Memory B cell (primary cell): ENCODE measurements around the gene KBTBD13.

Experiments
- ATAC-seq: fragments of 150-1000 bp; cut with Tn5 transposase; 2 replicates; pipeline ENCODE4 v1.10.0; 2021; ENCODE audit warnings: low read depth, mild to moderate bottlenecking, moderate library complexity
- DNase-seq, 2 donors: peaks; one replicate each; pipeline ENCODE4 v3.0.0; 2022; ENCODE audit warnings: low spot score in 2 of 2
- H3K27ac Mint-ChIP-seq: one replicate; pipeline ENCODE4 v1.8.0; 2022; ENCODE audit warnings: mild to moderate bottlenecking, moderate library complexity, mixed read lengths
- H3K27me3 Mint-ChIP-seq: one replicate; pipeline ENCODE4 v1.8.0; 2022; ENCODE audit warnings: mixed read lengths
- H3K36me3 Mint-ChIP-seq: one replicate; pipeline ENCODE4 v1.8.0; 2022; ENCODE audit warnings: mild to moderate bottlenecking, mixed read lengths
- H3K4me1 Mint-ChIP-seq: one replicate; pipeline ENCODE4 v1.8.0; 2022; ENCODE audit warnings: mixed read lengths
- H3K4me3 Mint-ChIP-seq: one replicate; pipeline ENCODE4 v1.8.0; 2022; ENCODE audit warnings: mild to moderate bottlenecking, moderate library complexity, mixed read lengths
- H3K9me3 Mint-ChIP-seq: one replicate; pipeline ENCODE4 v1.8.0; 2022; ENCODE audit warnings: mixed read lengths

KBTBD13 gene

DNA sequence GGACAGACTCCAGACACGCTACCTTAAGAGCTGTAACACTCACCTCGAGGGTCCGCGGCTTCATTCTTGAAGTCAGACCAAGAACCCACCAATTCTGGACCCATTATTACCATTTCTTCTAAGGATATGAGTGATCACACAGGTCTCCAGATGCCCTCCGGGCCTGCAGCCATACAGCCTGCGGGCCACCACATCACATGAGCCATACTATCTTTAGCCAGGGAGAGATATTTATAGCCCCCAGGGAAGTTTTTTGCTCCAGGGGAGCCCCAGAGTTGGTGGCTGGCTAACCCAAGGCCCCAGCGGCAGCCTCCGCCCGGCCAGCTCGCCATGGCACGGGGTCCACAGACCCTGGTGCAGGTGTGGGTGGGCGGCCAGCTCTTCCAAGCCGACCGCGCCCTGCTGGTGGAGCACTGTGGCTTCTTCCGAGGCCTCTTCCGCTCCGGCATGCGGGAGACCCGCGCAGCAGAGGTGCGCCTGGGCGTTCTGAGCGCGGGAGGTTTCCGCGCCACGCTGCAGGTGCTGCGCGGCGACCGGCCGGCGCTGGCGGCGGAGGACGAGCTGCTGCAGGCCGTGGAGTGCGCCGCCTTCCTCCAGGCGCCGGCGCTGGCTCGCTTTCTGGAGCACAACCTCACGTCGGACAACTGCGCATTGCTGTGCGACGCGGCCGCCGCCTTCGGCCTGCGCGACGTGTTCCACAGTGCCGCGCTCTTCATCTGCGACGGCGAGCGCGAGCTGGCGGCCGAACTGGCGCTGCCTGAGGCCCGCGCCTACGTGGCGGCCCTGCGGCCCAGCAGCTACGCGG is at the start of gene KBTBD13:
Gene KBTBD13, plus strand, starts transcription at position 261 of the 805 bp plus-strand sequence. Its CDS starts 70 bp downstream, at position 331.
- Mint-ChIP-seq H3K36me3 (no peaks in the 10 kb centered on the region), H3K9me3 (no peaks in the 10 kb centered on the region), H3K27ac (no peak within 1 kb of the TSS), H3K4me3 (no peak within 1 kb of the TSS), H3K4me1 (peaks cover 6% of the 10 kb centered on the region), H3K27me3 (peaks cover 17% of the 10 kb centered on the region)
- DNase-seq (no peak), ATAC-seq (no peak)

DNA sequence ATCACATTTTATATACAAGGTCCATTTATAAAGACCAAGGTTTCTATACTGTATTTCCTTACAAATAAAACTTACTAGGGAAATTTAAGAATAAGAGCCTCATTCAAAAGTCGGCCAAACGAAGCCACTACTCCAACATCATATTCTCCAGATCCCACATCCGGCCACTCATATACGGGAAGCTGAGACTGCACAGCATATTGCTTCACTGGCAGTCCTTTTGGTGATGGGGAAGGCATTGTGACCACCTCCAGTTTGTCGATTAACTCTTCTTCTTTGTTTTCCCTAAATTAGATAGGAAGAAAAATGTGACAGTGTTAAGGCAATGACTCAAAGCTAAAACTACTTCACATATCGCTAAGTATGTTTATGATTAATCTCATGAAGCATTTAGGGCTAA is 49.8 kb upstream of the KBTBD13 start:
- Mint-ChIP-seq H3K4me3 (no peak overlapping the region), H3K4me1 (peaks cover 19% of the 10 kb centered on the region), H3K27ac (no peak overlapping the region), H3K36me3 (peaks cover 13% of the 10 kb centered on the region), H3K27me3 (no peaks in the 10 kb centered on the region), H3K9me3 (no peaks in the 10 kb centered on the region)
- ATAC-seq (no peak), DNase-seq (no peak)

DNA sequence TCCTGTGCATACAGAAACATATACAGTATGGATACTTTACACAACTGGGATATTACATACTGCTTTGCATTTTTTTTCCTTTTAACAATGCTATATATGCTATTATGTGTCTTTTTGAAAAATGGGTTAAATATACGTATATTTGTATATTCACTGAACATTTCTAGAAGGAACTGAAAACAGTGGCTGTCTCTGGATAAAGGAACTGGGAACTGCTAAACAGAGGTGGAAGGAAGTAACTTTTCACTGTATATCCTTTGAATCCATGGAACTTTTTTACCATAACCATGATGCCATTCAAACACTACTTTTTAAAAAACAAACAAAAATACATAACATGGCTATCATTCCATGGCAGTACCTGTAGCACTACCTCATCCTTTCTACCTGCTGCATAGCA is 49.0 kb upstream of the KBTBD13 start:
- H3K4me3 Mint-ChIP-seq, result peak overlapping the region; percentile 88
- ATAC-seq, result no peak
- peaks cover 2% of the 10 kb centered on the region for H3K27me3 Mint-ChIP-seq
- H3K27ac Mint-ChIP-seq, result no peak overlapping the region
- DNase-seq, result no peak
- H3K36me3 Mint-ChIP-seq, result peaks cover 13% of the 10 kb centered on the region
- no peaks in the 10 kb centered on the region for H3K9me3 Mint-ChIP-seq
- H3K4me1 Mint-ChIP-seq, result peaks cover 21% of the 10 kb centered on the region

DNA sequence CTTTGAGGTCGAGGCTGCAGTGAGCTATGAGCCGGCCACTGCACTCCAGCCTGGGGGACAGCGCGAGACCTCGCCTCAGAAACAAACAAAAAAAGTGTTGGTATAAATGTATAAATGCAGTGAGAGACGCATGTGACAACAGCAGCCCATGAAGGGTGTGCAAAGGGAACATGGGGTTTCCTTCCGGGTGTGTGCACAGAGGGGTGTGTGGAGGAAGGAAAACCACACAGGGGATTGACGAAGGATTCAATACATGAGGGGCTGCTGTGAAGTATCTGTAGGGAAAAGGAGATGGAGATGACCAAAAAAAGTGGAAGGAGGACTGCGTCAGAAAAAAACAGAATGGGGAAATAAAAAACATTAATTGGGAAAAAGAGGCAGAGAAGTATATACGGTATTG is 48.2 kb upstream of the KBTBD13 start:
- peaks cover 25% of the 10 kb centered on the region for H3K4me1 Mint-ChIP-seq
- ATAC-seq (no peak), DNase-seq (no peak)
- peak overlapping the region; percentile 88 for H3K4me3 Mint-ChIP-seq
- H3K36me3 Mint-ChIP-seq, result peaks cover 11% of the 10 kb centered on the region
- no peaks in the 10 kb centered on the region for H3K9me3 Mint-ChIP-seq
- peaks cover 2% of the 10 kb centered on the region for H3K27me3 Mint-ChIP-seq
- H3K27ac Mint-ChIP-seq, result peak overlapping the region; percentile 45

DNA sequence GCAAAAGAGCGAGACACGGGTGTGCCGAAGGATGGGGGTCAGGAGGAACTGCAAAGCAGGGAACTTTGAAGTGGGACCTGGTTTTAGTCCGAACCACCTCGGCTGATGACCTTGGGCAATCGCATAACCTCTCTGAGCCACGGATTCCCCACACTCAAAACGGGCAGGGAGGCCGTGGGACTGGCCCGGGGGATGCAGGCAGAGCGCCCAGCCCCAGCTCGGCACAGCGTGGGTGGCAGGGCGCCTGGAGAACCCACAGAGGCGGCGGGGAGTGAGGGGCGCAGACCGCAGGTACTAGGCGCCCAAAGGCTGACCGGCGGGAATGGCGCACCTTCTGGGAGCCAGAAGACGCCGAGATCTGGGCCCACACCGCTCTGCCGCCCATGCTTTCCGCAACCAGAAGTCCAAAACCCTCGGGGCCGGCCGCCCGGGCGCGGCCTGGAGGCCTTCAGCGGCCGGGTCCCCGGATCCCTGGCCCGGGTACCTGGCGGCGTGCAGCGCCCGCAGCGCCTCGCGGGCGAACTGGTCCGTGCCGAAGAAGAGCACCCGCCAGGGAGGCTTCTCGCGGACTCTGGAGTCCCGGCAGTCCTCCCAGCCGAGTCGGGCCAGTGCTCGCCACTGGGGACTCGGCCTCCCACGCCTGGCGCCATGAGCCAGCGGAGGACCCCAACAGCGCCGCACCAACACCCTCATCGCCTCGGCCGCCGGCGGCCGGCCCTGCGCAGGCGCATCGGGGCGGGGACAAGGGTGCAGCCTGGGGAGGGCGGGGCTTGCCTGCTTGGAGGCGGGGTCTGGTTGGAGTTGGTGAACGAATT is 47.4 kb upstream of the KBTBD13 start, which contains the start of gene MTFMT:
Gene MTFMT, minus strand, starts transcription at position 719 of the 815 bp plus-strand sequence. Its CDS starts 26 bp downstream, at position 693.
- H3K36me3 Mint-ChIP-seq, result peaks cover 10% of the 10 kb centered on the region
- H3K4me3 Mint-ChIP-seq, result peak within 1 kb of the TSS; percentile 88

DNA sequence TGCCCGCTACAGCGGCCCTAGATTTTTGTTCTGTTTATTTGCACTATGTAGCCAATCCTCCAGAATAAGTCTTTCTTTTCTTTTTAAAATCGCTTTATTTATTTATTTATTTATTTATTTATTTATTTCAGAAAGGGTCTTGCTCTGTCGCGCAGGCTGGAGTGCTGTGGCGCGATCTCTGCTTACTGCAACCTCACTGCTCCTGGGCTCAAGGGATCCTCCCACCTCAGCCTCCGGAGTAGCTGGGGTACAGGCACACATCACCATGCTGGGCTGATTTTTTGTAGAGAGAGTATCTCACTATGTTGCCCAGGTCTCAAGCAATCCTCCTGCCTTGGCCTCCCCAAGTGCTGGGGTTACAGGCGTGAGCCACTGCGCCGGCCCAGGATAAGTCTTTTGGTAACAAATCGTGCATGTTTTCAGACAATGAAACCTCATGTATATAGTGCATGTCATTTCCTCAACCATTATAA is 46.8 kb upstream of the KBTBD13 start:
- Mint-ChIP-seq H3K36me3 (peaks cover 6% of the 10 kb centered on the region), H3K9me3 (no peaks in the 10 kb centered on the region), H3K27me3 (peaks cover 2% of the 10 kb centered on the region), H3K4me1 (peaks cover 25% of the 10 kb centered on the region), H3K27ac (no peak overlapping the region), H3K4me3 (peak overlapping the region; percentile 88)
- ATAC-seq, result no peak
- no peak for DNase-seq

More for the DNA sequence above, 47.4 kb upstream of the KBTBD13 start, which contains the start of gene MTFMT:
- ATAC-seq (peak; percentile 88), DNase-seq (peak; percentile 92 to 93)
- peaks cover 2% of the 10 kb centered on the region for H3K27me3 Mint-ChIP-seq
- H3K9me3 Mint-ChIP-seq, result no peaks in the 10 kb centered on the region
- H3K27ac Mint-ChIP-seq, result peak within 1 kb of the TSS; percentile 45
- peaks cover 29% of the 10 kb centered on the region for H3K4me1 Mint-ChIP-seq

DNA sequence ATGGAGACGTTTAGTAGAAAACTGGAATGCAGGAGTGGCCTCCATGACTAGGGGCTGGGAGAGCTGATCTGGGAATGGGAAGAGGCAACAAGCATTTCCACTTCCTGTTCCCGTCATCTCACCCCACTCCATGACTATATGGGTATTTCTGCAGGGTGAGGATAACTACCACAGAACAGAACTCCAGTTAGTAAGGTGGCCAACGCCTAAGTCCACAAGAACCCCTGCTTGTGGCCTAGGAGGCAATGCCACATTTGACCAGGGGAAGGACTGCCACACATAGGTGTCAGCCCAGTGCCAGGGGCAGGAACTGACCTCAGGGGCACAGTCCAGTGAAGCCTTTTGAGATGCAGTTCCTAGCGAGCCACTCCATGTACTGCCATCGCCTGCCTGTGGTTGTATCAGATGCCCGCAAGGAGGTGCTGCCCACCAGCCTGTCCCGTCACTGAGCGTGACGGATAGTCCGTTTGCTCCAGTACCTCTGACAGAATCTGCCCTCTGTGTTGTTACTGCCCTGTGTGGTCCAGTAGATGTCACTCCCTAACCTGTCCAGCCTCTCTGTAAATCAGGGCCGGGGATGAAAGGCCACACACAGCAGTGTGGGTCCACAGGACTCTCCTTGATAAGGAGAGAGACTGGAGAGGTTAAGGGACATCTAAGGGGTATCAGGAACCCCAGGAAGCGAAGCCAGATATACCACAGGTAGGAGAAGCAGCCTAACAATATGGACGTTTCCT is 43.6 kb upstream of the KBTBD13 start:
- Mint-ChIP-seq H3K4me3 (peak overlapping the region; percentile 52), H3K9me3 (no peaks in the 10 kb centered on the region), H3K27me3 (peaks cover 3% of the 10 kb centered on the region), H3K27ac (no peak overlapping the region), H3K36me3 (no peaks in the 10 kb centered on the region), H3K4me1 (peaks cover 14% of the 10 kb centered on the region)
- DNase-seq (peak; percentile 35 to 45), ATAC-seq (peak; percentile 58)

DNA sequence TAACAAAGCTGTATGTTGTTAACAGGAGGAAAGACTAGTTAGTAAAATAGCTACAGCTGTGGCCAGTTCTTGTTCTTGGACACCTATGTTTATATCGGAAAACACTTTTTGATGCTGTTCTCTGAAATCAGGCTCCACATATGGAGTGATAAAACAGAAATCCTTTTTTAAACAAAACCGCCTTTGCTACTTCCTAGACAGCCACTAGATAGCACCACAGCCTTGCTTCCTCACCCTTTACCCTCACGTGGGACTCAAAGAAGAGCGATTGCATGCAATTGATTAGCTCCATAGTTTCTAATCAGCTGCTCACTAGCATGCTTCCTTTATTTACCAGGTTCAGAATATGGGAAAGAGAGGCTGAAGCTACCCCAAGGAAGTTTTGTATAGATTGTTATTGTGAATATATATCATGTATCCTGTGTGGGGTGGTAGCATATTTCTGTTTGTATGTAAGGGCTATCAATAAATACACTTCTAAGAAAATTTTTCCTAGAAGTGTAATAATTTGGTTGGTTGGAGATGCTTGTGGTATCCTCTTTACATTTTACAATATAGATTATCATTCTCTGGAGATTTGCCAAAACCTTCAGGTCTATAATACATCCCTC is 42.8 kb upstream of the KBTBD13 start:
- no peak overlapping the region for H3K4me3 Mint-ChIP-seq
- ATAC-seq (peak; percentile 46), DNase-seq (peak in 1 of 2 donors; percentile 33)
- no peaks in the 10 kb centered on the region for H3K36me3 Mint-ChIP-seq
- peaks cover 9% of the 10 kb centered on the region for H3K4me1 Mint-ChIP-seq
- H3K27ac Mint-ChIP-seq, result no peak overlapping the region
- H3K27me3 Mint-ChIP-seq, result peaks cover 3% of the 10 kb centered on the region
- H3K9me3 Mint-ChIP-seq, result no peaks in the 10 kb centered on the region

DNA sequence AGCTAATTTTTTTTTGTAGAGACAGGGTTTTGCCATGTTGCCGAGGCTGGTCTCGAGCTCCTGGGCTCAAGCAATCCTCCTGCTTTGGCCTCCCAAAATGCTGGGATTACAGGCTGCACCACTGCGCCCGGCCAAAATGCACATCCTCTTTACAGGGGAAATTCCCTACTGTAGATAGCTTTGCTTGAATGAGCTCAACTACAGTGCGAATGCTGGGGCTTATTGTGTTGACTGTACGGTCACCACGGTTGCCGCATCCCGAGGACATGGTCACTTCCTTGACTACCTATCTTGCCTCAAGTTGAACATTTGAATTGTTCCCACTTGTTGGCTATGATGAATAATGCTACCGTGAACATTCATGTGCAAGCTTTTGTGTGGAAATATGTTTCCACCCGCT is 41.8 kb upstream of the KBTBD13 start:
- Mint-ChIP-seq H3K36me3 (no peaks in the 10 kb centered on the region), H3K27me3 (peaks cover 3% of the 10 kb centered on the region), H3K9me3 (no peaks in the 10 kb centered on the region), H3K27ac (no peak overlapping the region), H3K4me3 (no peak overlapping the region), H3K4me1 (peaks cover 9% of the 10 kb centered on the region)
- ATAC-seq (peak; percentile 24), DNase-seq (no peak)

DNA sequence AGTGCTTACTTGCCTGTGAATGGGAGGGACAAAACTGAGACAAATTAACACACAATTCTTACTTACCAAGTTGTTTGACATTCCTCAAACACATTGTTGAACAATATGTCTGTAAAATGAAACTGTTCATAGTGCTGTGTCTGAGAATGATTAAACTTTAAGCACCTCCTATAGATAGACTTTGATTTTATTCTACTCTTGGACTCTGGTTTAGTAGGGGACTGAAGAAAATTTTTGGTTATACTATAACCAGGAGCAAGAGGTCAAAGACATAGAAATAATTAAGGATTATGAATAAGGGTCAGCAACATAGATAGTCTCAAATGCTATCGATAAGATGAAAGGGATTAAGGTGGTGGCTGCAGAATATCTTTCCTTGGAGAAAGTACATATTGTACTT is 39.2 kb upstream of the KBTBD13 start:
- ATAC-seq, result no peak
- H3K27ac Mint-ChIP-seq, result no peak overlapping the region
- H3K36me3 Mint-ChIP-seq, result no peaks in the 10 kb centered on the region
- DNase-seq, result no peak
- peaks cover 5% of the 10 kb centered on the region for H3K27me3 Mint-ChIP-seq
- no peaks in the 10 kb centered on the region for H3K9me3 Mint-ChIP-seq
- peaks cover 9% of the 10 kb centered on the region for H3K4me1 Mint-ChIP-seq
- no peak overlapping the region for H3K4me3 Mint-ChIP-seq

DNA sequence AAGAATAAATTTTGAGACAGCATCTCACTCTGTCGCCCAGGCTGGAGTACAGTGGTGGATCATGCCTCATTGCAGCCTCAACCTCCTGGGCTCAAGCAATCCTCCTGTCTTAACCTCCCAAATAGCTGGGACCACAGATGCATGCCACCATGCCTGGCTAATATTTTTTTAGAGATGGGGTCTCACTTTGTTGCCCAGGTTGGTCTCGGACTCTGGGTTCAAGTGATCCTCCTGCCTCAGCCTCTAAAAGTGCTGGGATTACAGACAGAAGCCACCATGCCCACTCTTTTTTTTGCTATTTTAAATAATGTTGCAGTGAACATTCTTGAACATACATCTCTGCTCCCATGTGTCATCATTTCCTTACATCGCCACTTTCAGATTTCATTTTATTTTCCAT is 38.1 kb upstream of the KBTBD13 start:
- H3K4me1 Mint-ChIP-seq, result peaks cover 3% of the 10 kb centered on the region
- no peak overlapping the region for H3K4me3 Mint-ChIP-seq
- H3K9me3 Mint-ChIP-seq, result no peaks in the 10 kb centered on the region
- DNase-seq (no peak), ATAC-seq (no peak)
- peaks cover 4% of the 10 kb centered on the region for H3K27me3 Mint-ChIP-seq
- H3K27ac Mint-ChIP-seq, result no peak overlapping the region
- H3K36me3 Mint-ChIP-seq, result no peaks in the 10 kb centered on the region

DNA sequence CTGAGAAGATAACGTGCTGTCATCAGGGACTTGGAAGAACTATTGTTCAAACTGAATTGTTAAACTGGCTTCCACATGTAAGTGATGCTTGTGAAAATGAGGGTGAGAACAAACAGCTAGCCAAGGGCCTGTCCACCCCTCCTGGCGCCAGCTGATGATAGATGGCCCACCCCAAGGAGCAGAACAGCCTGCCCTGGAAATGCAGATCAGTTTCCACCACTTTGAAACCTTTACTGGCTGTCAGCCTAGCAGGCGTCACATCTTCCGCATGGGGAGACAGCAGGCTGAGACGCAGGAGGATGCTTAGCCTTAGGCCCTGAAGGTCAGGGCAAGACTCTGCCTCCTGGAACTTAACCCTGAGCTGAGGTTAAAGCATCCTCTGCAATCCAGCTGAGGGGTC is 37.7 kb upstream of the KBTBD13 start:
- Mint-ChIP-seq H3K36me3 (no peaks in the 10 kb centered on the region), H3K9me3 (no peaks in the 10 kb centered on the region), H3K27me3 (peaks cover 4% of the 10 kb centered on the region), H3K4me3 (no peak overlapping the region), H3K27ac (no peak overlapping the region), H3K4me1 (peaks cover under 1% of the 10 kb centered on the region)
- DNase-seq (no peak), ATAC-seq (no peak)

DNA sequence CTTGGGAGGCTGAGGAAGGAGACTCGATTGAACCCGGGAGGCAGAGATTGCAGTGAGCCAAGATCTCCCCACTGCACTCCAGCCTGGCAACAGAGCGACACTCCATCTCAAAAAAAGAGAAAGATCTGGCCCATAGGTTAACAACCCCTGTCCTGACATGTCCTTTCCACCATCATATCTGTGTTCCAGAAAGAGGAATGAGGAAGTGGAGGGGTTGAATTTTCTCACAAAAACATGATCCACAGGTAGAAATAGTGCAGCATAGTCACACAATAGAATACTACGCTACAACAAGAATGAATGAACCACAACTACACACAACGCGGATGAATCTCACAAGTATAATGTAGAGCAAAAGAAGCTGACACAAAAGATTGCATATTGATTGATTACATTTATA is 36.1 kb upstream of the KBTBD13 start:
- ATAC-seq, result no peak
- no peaks in the 10 kb centered on the region for H3K4me1 Mint-ChIP-seq
- H3K4me3 Mint-ChIP-seq, result no peak overlapping the region
- H3K27ac Mint-ChIP-seq, result no peak overlapping the region
- H3K27me3 Mint-ChIP-seq, result peaks cover 4% of the 10 kb centered on the region
- H3K9me3 Mint-ChIP-seq, result no peaks in the 10 kb centered on the region
- no peaks in the 10 kb centered on the region for H3K36me3 Mint-ChIP-seq
- DNase-seq, result no peak
